ENCODE results near the gene CLDN18. TPM values are rescaled to one million over a fixed set of nuclear protein-coding genes. Genes with fewer than 3 reads are reported as not detected.
A peak's percentile ranks its signal among the peaks of the same experiment; 100 is the strongest.

The CLDN18 gene
- total RNA-seq, 1 experiment from 2014 or later, result not detected

DNA sequence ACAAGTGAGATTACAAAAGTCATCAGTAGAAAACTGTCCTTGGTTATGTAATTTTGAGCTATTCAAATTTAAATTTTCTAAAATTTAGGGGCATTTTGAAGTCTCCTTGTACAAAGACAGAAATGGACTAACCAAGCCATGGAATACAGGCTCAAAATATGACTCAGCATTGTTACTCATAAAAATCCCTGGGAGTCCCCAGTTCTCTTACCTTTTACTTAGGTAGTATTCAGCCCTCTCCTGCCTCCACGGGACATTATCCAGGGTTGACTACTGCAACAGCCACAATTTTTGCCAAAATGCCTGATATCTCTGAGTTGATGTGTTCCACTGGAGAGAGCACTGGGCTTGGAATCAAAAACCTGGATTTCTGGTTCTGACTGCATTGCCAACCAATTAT lies 25.0 kb downstream of the CLDN18 start:
- Histone ChIP-seq H3K4me3 (no peak overlapping the region), H3K27ac (no peak overlapping the region), H3K27me3 (replicated peaks) (no peaks in the 10 kb centered on the region), H3K4me1 (replicated peaks) (peaks cover 4% of the 10 kb centered on the region; the same call in 1 of the 2 replicates), H3K9me3 (replicated peaks) (no peaks in the 10 kb centered on the region), H3K36me3 (no peaks in the 10 kb centered on the region; the same call in 1 of the 2 replicates)
- no peak for DNase-seq (ENCODE audit: low read depth in 1 of 2, low spot score in 2 of 2)

DNA sequence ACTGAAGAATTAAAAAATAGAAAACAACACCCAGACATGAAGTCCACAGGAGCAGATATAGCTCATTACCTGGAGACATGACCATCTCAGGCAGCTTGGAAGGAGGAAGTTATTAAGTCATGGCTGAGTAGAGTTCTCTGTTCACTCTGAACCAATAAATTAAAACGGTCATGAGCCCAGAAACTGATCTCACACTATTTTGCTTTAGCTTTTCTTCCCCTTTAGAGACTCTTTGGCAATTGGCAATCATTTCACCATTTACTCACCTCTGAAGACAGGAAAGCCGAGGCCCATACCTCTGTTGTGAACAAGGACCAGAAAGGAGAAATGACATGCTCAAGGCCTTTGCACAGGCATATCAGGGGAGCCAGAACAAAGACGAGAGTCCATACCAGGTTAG lies 26.6 kb downstream of the CLDN18 start:
- Histone ChIP-seq H3K4me3 (no peak overlapping the region), H3K27ac (no peak overlapping the region), H3K27me3 (replicated peaks) (no peaks in the 10 kb centered on the region), H3K4me1 (replicated peaks) (no peaks in the 10 kb centered on the region), H3K36me3 (no peaks in the 10 kb centered on the region; the same call in 1 of the 2 replicates), H3K9me3 (replicated peaks) (no peaks in the 10 kb centered on the region)
- no peak for DNase-seq (ENCODE audit: low read depth in 1 of 2, low spot score in 2 of 2)

DNA sequence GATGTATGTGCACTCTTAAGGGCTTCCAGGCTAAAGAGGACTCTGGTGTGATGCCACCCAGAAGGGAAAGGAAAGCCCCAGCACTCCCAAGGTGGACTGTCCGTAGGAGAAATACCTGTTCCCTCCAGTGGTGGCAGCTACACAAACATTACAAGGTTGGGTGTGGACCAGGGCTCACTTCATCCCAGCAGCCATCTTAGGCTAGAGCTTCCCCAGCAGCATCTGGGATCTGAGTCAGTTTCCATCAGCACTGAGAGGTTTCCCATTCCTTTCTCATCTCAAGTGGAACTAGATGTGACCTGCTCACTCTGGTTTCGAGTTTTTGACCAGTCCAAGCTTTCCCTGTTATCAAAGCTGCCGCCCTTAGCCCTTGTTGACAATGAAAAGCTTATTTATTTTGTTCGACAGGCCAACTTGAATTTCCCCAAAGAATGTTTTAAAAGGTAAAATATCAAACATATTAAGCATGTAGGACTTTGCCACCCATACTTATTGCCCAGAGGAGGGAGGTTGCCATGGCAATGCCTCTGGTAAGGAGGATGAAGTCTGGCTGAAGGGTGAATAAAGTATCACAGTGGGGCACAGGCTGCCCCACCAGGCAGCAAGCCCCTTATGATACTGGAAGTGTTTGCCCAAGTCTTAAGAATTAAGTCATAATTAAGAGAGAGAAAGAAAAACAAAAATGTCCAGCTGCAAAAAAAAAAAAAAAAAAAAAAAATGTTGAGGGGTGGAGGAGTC lies 28.9 kb downstream of the CLDN18 start:
- Histone ChIP-seq H3K27ac (no peak overlapping the region), H3K27me3 (replicated peaks) (no peaks in the 10 kb centered on the region), H3K36me3 (no peaks in the 10 kb centered on the region; the same call in 1 of the 2 replicates), H3K4me3 (no peak overlapping the region), H3K9me3 (replicated peaks) (no peaks in the 10 kb centered on the region), H3K4me1 (replicated peaks) (peaks cover 22% of the 10 kb centered on the region)
- no peak for DNase-seq (ENCODE audit: low read depth in 1 of 2, low spot score in 2 of 2)

GRCh38 chr3:138042043-138042442 lies 32.1 kb downstream of the CLDN18 start:
- no peaks in the 10 kb centered on the region for H3K27me3 ChIP-seq (replicated peaks)
- H3K27ac ChIP-seq, result no peak overlapping the region
- DNase-seq (ENCODE audit: low read depth in 1 of 2, low spot score in 2 of 2), result peak in 1 of 2 experiments; percentile 31
- H3K36me3 ChIP-seq, result peaks cover 2% of the 10 kb centered on the region; the same call in 1 of the 2 replicates
- H3K9me3 ChIP-seq (replicated peaks), result no peaks in the 10 kb centered on the region
- peaks cover 30% of the 10 kb centered on the region for H3K4me1 ChIP-seq (replicated peaks)
- no peak overlapping the region for H3K4me3 ChIP-seq

DNA sequence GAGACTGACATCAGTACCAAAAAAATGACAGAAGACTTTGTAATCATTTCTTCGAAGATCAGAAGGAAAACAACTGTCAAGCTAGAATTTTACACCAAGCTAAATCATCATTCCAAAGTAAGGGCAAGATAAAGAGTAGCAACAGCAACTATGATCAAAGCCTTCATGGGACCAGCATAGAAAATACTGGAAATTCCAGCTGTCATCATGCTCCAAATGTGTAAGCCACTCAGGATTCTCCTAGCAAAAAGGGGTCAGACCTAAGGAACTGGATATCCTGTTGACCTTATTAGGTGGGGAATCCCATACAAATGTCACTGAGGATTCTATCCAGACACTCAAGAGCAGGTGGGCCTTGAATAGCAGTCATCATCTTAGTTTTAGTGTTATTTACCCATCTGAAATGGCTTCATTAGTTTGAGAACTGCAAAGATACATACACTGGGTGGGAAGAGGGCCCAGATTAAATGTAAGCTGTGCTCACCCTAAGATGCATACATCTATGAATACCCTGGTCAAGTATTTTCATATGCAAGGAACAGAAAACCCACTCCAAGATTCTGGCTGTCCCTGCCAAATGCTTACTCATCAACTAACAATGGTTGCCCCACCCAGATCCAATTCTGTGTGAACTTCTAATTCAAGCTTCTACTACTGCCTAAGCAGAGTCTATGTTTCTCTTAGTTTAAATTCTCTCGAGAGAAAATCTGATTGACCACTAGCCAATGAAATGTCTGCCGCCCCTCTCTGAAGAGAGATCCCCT lies 33.5 kb downstream of the CLDN18 start:
- H3K4me3 ChIP-seq, result no peak overlapping the region
- H3K36me3 ChIP-seq, result peaks cover 8% of the 10 kb centered on the region; the same call in 1 of the 2 replicates
- peak in 1 of 2 experiments; percentile 40 for DNase-seq (ENCODE audit: low read depth in 1 of 2, low spot score in 2 of 2)
- no peaks in the 10 kb centered on the region for H3K9me3 ChIP-seq (replicated peaks)
- no peak overlapping the region; the same call in 1 of the 2 replicates for H3K27ac ChIP-seq
- no peaks in the 10 kb centered on the region for H3K27me3 ChIP-seq (replicated peaks)
- peaks cover 30% of the 10 kb centered on the region for H3K4me1 ChIP-seq (replicated peaks)

- Histone ChIP-seq H3K4me1 (replicated peaks) (peaks cover 30% of the 10 kb centered on the region), H3K4me3 (no peak overlapping the region), H3K27ac (no peak overlapping the region), H3K36me3 (peaks cover 8% of the 10 kb centered on the region), H3K27me3 (replicated peaks) (no peaks in the 10 kb centered on the region), H3K9me3 (replicated peaks) (no peaks in the 10 kb centered on the region)
- DNase-seq (ENCODE audit: low read depth in 1 of 2, low spot score in 2 of 2), result no peak
Measured at GRCh38 chr3:138046085-138046484, 36.1 kb downstream of the CLDN18 start.

DNA sequence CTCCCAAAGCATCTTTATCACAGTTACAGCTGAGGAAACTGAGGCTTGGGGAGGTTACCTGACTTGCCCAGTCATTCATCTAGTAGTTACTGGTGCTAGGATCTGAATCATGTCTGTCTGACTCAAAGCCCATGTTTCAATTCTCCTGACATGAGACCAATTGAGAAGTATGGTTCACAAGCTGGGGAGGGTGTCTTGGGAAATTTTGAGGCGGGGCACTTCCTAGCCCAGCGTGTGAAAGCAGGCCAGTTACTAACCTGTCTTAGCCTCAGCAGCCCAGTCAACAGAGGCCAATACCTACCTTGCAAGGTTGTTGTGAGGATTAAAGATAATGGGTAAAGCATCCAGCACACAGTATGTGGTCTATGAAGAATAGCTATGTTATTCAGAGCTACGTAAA lies 37.0 kb downstream of the CLDN18 start:
- H3K27ac ChIP-seq, result no peak overlapping the region
- peaks cover 28% of the 10 kb centered on the region for H3K4me1 ChIP-seq (replicated peaks)
- H3K4me3 ChIP-seq, result no peak overlapping the region
- no peaks in the 10 kb centered on the region for H3K9me3 ChIP-seq (replicated peaks)
- no peak for DNase-seq (ENCODE audit: low read depth in 1 of 2, low spot score in 2 of 2)
- peaks cover 10% of the 10 kb centered on the region for H3K36me3 ChIP-seq
- no peaks in the 10 kb centered on the region for H3K27me3 ChIP-seq (replicated peaks)

DNA sequence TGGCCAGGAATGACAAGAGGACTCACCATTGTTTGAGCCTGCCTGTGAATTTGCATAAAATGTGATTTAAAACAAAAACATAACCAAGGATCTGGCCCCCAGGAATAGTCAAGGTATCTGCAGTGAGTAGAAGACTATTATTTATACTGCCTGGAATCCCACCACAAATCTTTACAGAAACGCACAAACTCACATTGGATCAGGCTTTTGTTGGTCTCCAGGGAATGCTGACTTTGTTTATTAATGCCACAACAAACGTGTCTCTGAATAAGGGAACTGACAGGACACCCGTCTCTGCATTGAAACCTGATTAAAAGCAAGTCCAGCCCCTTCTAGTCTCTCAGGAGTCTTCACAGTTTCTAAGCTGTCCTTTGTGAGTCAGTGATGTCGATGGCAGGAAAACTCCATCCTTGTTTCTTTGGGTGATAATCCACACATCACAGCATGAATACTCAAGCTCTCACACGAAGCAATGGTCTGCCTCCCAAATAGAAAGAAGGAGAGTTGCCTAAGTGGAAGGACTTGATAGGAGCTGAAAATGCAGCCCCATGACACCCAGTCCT lies 37.7 kb downstream of the CLDN18 start:
- Histone ChIP-seq H3K27ac (no peak overlapping the region), H3K4me3 (no peak overlapping the region), H3K27me3 (replicated peaks) (no peaks in the 10 kb centered on the region), H3K4me1 (replicated peaks) (peaks cover 20% of the 10 kb centered on the region), H3K9me3 (replicated peaks) (no peaks in the 10 kb centered on the region), H3K36me3 (peaks cover 12% of the 10 kb centered on the region)
- no peak for DNase-seq (ENCODE audit: low read depth in 1 of 2, low spot score in 2 of 2)

DNA sequence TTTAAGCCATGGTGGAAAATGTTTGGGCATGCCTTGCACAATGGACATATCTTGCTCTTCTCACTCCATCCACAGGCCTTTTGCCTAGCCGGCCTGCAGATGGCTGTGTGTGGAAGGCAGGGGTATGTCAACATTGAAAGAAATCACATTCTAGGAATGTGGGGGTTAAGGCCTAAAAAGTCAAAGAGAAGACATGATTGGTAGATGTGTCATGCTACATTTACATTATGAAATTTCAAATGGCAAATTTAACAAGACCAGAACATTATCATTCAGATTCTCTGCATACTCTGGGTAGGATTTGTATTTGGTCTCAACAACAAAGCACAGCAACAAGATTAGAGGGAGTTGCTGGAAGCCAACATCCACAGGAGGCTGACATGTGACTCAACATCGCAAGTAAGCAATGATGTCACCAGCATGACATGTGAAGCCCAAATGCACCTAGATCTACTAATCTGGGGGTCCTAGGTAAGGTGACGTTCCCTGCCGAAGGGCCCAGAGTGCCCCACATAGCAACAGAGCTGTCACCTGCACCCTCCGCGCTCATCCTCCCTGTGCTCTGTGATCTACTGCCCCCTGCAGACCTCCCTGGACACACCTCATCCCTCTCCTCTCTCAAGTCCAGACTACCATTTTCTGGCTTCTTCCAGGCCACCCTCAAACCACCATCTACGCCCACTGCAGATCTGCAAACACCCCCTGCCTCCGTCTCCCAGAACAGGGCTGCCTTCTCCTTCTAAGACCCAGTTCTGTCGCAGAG lies 39.4 kb downstream of the CLDN18 start:
- H3K27ac ChIP-seq, result no peak overlapping the region
- H3K27me3 ChIP-seq (replicated peaks), result no peaks in the 10 kb centered on the region

GRCh38 chr3:138051947-138052802 lies 42.2 kb downstream of the CLDN18 start:
- Histone ChIP-seq H3K9me3 (replicated peaks) (no peaks in the 10 kb centered on the region), H3K4me3 (no peak overlapping the region), H3K27me3 (replicated peaks) (no peaks in the 10 kb centered on the region), H3K36me3 (peaks cover 16% of the 10 kb centered on the region), H3K27ac (no peak overlapping the region), H3K4me1 (replicated peaks) (no peaks in the 10 kb centered on the region)
- DNase-seq (ENCODE audit: low read depth in 1 of 2, low spot score in 2 of 2), result peak in 1 of 2 experiments; percentile 20

More for the DNA sequence above, 39.4 kb downstream of the CLDN18 start:
- H3K36me3 ChIP-seq, result peaks cover 19% of the 10 kb centered on the region
- H3K9me3 ChIP-seq (replicated peaks), result no peaks in the 10 kb centered on the region
- DNase-seq (ENCODE audit: low read depth in 1 of 2, low spot score in 2 of 2), result no peak
- H3K4me1 ChIP-seq (replicated peaks), result peaks cover 4% of the 10 kb centered on the region
- no peak overlapping the region for H3K4me3 ChIP-seq

DNA sequence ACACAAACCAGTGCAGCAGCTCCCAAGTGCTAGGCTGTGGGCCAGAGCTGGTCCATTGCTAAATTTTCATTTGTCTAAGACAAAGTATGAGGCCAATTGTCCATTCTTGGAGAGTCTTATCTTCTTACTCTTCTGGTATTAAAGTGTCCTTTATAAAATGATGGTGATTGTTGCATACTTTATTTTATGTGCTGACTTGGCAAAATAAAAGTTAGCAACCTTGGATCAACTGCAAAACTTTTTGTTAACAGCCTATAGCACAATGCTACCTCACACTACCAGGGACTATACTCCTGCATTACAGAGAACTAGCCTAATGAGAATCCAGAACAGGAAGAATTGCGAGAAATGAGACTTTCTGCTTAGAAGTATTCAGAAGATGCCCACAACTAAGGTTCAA lies 44.1 kb downstream of the CLDN18 start:
- Histone ChIP-seq H3K27me3 (replicated peaks) (no peaks in the 10 kb centered on the region), H3K4me3 (no peak overlapping the region), H3K9me3 (replicated peaks) (no peaks in the 10 kb centered on the region), H3K36me3 (peaks cover 11% of the 10 kb centered on the region), H3K4me1 (replicated peaks) (no peaks in the 10 kb centered on the region), H3K27ac (no peak overlapping the region)
- DNase-seq (ENCODE audit: low read depth in 1 of 2, low spot score in 2 of 2), result no peak

GRCh38 chr3:138057384-138057783 lies 47.4 kb downstream of the CLDN18 start:
- DNase-seq (ENCODE audit: low read depth in 1 of 2, low spot score in 2 of 2), result no peak
- H3K4me3 ChIP-seq, result no peak overlapping the region
- no peaks in the 10 kb centered on the region for H3K9me3 ChIP-seq (replicated peaks)
- H3K27ac ChIP-seq, result no peak overlapping the region
- no peaks in the 10 kb centered on the region for H3K4me1 ChIP-seq (replicated peaks)
- peaks cover 20% of the 10 kb centered on the region for H3K36me3 ChIP-seq
- H3K27me3 ChIP-seq (replicated peaks), result no peaks in the 10 kb centered on the region

- Histone ChIP-seq H3K27ac (no peak overlapping the region), H3K27me3 (replicated peaks) (no peaks in the 10 kb centered on the region), H3K4me1 (replicated peaks) (no peaks in the 10 kb centered on the region), H3K4me3 (no peak overlapping the region), H3K9me3 (replicated peaks) (no peaks in the 10 kb centered on the region), H3K36me3 (peaks cover 30% of the 10 kb centered on the region)
- DNase-seq (ENCODE audit: low read depth in 1 of 2, low spot score in 2 of 2), result no peak
Measured at GRCh38 chr3:138059261-138059660, 49.3 kb downstream of the CLDN18 start.
